Activated CD8-positive, alpha-beta memory T cell treated with anti-CD3 and anti-CD28 coated beads for 36 hours (primary cell): Measurements from ENCODE around the gene IKZF3. TPM values are rescaled to one million over a fixed set of nuclear protein-coding genes. Genes with fewer than 3 reads are reported as not detected.

Experiments
- CTCF ChIA-PET: fragments of 350-600 bp; sonication (Branson Sonifier 250); formaldehyde crosslinking; loops from one replicate; lab custom pipeline; 2021; ENCODE audit warnings: antibody characterized with exemption; lab: Charles Lee
- POLR2A ChIA-PET: fragments of 350-600 bp; sonication (Branson Sonifier 250); formaldehyde crosslinking; loops from one replicate; lab custom pipeline; 2021; ENCODE audit warnings: antibody characterized with exemption; lab: Charles Lee
- total RNA-seq, 2 experiments: library from RNA; stranded (reverse); gene quantifications; one replicate each; pipeline ENCODE4 v1.2.3, GENCODE V29; 2021

IKZF3 gene
- total RNA-seq, 2 experiments from 2014 or later, result 92.3 to 93.0 TPM

DNA sequence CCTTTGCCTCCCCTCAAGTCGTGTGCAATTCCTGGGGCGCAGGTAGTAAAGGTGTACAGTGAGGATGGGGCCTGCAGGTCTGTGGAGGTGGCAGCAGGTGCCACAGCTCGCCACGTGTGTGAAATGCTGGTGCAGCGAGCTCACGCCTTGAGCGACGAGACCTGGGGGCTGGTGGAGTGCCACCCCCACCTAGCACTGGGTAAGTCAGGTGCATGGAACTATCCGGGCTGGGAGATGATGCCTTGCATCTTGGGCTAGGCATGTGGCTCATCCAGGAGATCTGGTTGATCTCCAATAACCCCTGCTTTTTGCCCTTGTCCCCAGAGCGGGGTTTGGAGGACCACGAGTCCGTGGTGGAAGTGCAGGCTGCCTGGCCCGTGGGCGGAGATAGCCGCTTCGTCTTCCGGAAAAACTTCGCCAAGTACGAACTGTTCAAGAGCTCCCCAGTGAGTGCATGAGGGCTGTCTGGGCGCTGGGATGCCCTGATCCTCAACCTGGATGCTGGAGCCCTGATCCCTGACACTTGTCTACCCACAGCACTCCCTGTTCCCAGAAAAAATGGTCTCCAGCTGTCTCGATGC lies 121.2 kb downstream of the IKZF3 start:
- ChIA-PET POLR2A (no interaction called here), CTCF (no interaction called here)

DNA sequence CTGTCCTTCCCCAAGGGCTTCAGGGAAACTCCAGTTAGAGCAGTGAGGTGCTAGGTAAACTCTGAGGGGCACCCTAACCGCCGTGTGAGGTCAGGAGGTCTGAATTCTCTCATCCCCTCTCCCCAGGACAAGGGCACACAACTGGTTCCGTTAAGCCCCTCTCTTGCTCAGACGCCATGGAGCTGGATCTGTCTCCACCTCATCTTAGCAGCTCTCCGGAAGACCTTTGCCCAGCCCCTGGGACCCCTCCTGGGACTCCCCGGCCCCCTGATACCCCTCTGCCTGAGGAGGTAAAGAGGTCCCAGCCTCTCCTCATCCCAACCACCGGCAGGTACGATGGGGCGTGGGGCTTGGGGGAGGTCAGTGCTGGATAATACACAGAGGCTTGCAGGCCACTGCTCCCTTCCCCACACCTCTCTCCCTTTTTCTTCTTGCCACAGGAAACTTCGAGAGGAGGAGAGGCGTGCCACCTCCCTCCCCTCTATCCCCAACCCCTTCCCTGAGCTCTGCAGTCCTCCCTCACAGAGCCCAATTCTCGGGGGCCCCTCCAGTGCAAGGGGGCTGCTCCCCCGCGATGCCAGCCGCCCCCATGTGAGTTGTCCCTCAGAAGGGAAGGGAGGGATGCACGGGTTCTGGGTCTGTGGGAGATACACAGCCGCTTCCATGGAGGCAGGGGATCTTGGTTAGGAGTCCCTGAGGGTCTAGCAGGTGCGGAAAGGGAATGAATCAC lies 121.8 kb downstream of the IKZF3 start:
- POLR2A ChIA-PET, result no interaction called here
- CTCF ChIA-PET, result no interaction called here

DNA sequence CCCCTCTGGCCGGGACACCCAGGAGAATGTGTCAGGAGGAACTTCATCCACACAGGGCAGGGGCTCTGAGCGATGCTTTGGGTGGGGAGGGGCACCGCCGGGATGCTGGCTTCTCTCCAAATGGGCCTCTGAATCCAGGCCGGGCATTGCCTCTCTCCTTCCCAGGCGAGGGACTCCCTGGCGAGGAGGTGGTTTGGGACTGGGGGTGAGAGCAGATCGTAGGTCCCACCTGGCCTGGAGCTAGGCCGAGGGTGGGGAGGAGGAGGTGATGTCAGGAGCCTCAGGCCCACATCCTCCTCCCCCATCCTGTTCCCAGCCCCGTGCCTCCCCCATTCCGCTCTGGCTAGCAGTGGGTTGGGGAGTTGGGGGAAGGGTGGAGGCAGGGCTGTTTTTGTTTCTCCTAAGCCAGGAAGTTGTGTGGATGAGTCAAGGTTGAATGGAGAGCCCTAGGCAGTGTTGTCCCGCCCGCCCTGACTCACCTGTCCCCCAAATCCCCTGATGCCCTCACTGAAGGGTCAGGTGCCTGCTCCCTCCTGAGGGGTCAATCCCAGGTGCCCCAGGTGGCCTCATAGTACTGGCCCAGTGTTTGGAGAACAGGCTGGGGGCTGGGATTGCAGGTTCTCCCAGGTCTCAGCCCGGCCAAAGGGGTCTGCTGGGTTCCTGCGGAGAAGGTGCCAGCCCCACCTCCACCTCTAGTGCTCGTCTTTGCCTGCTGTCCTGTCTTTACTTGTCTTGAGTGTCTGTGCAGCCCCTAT lies 123.6 kb downstream of the IKZF3 start:
- ChIA-PET POLR2A (no interaction called here), CTCF (no interaction called here)

DNA sequence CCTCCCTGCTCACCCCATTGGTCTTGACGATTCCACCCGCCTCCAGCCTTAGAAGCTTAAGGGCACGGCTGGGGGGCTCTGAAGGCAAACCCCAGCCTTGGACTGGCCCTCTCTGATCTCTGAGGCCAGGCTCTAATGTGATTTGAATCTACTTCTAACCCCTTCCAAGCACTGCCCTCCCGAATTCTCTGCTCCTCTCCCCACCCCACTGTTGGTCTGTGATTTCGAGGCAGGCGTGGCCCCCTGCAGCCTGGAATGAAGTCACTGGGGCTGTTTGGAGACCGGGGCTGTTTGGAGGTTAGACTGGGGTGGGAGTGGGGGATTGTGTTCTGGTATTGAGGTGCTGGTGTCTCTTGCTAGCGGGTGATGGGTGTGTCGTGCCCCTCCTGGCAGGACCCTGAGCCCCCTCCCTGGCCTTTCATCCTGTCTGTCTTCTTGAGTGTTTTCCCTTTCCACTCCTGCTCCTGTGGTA lies 124.2 kb downstream of the IKZF3 start:
- ChIA-PET CTCF (interaction anchor here (1.5 kb wide), 1 partner anchor 9 kb away, joined by 3 read pairs; the partner anchor contains the start of gene MIEN1), POLR2A (no interaction called here)

DNA sequence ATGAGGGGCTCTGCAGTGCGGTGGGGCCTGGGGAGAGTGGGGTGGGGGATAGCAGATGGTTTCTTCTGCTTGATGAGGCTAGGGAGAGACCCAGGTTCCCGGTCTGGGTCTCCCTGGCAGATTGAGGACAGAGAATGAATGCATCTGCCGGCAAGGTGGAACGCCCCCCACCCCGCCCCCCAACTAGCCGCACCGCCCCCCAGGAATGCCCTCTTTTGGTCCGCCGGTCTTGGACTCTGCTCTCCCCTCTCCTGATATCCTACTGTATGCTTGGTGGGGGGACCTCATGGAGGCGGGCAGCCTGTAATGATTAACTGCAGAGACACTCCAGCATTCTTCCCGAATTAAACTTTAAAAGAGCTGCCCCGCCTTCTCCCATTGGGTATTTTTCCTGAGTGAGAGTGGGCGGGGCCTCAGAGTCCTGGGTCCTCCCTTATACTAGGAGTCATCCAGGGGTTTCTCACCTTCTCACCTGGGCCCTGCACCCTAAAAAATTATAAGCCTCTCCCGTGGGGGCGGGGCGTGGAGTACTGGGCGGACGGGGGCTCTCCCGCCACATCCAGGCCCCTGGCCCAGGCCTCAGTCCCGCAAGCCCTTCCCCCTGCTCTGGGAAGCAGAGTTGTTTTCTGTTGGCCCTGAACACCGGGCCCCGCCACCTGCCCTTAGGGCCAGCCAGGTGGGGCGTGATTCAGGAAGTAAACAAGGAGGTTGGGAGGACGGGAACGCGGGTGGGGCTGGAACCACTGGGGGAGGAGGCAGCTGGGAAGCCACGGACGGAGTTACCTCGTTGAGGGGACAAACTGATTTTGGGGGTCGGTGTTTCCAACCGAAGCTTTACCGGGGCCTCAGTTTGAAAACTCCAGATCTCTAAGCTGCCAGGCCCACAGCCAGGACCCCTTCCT lies 124.9 kb downstream of the IKZF3 start:
- ChIA-PET CTCF (interaction anchor here (0.6 to 1.5 kb wide), 2 partner anchors 9 to 223 kb away, joined by 3 read pairs; partner anchors contain the start of gene MIEN1), POLR2A (no interaction called here)

DNA sequence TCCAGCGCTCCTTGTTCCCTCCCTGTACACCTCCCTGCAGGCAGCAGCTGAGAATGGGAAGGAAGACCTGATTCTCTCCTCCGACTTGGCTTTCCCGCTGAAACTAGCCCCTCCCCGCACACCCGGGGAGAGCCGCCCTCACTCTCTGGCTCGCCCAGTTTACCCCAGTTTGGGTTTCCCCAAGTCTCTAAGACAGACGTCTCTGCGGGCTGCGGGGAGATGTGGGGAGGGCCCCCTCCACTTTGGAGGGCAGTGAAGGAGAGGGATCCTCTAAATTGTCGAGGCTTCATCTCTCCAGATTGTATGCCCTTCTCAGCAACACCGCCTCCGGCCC lies 125.6 kb downstream of the IKZF3 start:
- CTCF ChIA-PET, result interaction anchor here (0.6 to 1.5 kb wide), 2 partner anchors 8 to 224 kb away, joined by 3 read pairs; partner anchors contain the start of gene MIEN1
- POLR2A ChIA-PET, result no interaction called here

DNA sequence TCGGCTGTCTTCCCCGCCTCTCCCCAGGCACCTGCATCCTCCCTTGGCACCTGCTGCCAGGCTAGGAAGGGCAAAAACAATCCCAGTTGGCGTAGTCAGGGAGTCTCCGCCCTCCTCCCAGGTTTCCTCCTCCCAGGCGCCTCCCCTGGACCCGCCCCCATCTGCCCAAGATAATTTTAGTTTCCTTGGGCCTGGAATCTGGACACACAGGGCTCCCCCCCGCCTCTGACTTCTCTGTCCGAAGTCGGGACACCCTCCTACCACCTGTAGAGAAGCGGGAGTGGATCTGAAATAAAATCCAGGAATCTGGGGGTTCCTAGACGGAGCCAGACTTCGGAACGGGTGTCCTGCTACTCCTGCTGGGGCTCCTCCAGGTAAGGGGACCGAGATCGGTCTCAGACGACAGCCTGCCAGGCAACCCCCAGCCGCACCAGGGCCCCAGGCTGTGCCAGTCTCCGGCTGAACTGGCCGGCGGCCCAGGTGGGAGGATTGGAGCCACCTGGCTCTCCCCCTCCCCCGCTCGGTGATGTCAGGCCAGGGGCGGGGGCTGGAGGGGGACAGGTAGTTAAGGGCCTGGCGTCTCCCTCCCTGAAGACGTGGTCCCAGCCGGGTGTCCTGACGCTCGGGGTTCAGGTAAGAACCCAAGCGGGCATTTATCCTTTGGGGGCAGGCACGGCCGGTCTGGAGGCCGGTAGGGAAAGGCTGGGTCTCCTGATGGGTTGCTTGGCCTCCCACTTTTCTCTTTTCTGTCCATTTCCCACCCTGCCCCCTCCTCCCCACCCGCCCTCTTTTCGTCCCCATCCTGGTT lies 126.1 kb downstream of the IKZF3 start, which contains the start of gene GRB7:
TSS of gene GRB7 (plus strand) at position 179 of the 808 bp plus-strand sequence. CDS start 4,364 bp downstream, outside the sequence.
- CTCF ChIA-PET, result interaction anchor here (0.6 kb wide), 1 partner anchor 224 kb away, joined by 3 read pairs; no protein-coding TSS in a partner anchor
- POLR2A ChIA-PET, result no interaction called here

DNA sequence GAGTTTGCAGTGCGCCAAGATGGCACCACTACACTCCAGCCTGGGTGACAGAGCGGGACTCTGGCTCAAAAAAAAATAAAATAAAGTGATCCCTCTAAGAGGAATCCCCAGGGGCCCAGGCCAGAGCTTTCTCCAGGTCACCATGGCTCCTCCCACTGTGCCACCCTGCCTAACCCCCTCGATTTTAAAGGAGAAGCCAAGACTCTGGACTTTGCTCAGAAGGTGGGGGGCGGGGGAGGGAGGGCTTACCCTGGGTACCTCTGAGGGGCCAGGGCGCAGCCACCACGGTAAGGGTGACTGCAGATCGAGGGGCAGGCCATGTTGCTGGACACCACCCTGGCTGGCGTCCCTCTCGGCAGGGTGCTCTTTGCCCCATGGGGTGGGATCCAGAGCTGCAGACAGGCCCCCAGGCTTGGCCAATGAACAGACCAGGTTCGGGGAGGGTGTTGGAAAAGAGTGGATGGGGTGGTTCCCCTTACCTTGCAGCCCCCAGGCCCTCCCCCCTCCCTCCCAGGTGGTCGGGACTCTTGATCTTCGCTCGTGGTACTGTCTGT lies 126.8 kb downstream of the IKZF3 start:
- CTCF ChIA-PET, result interaction anchor here (0.6 kb wide), 1 partner anchor 223 kb away, joined by 3 read pairs; no protein-coding TSS in a partner anchor
- POLR2A ChIA-PET, result no interaction called here

DNA sequence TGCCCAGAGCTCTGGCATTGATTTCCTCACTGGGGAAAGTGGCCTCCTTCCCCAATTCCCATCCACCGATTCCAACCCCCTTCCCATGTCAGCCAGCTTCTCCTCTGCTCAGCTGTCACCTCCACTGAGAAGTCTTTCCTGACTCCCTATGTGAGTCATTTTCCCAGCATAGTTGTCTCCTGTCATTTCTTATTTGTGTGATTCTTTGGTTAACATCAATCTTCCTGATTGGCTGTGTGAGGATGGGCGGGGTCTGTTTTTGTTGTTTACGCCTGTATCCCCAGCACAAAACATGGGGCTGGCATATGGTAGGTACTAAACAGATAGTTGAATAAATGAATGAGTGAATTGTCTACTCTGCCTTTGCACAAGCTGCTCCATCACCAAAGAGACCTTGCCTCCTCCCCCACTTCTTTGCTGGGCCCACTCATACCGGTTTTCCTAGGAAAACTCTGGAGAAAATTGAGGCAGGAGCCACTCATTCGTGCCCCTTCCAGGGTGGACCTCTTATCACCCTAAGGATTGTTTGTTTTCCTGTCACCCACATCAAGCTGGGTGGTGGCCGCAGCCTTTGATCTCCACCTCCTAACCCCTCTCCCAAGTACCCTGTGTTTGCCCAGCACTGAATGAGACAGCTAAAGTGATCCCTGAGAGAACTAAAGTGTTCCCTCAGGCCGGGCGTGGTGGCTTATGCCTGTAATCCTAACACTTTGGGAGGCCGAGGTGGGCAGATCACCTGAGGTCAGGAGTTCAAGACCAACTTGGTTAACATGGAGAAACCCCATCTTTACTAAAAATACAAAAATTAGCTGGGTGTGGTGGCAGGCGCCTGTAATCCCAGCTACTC lies 127.6 kb downstream of the IKZF3 start:
- POLR2A ChIA-PET, result no interaction called here
- CTCF ChIA-PET, result interaction anchor here (0.6 kb wide), 1 partner anchor 223 kb away, joined by 3 read pairs; no protein-coding TSS in a partner anchor

DNA sequence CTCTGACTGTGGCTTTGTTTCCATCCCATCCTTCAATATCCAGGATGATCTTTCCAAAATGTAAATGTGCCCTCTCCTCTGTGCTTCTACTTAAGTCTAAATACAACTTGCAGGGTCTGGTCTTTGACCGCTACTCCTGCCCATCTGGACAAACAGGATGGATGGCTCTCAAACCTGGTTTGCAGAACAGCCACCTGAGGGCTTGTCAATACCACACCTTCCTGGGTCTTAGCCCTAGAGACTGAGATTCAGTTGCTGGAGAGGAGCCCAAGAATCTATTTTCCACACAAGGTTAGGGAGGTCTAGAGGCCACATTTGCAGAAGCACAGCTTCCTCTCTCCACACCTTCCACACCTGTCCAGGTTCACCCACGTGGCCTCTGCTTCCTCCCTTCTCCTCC lies 128.2 kb downstream of the IKZF3 start:
- ChIA-PET POLR2A (no interaction called here), CTCF (no interaction called here)

DNA sequence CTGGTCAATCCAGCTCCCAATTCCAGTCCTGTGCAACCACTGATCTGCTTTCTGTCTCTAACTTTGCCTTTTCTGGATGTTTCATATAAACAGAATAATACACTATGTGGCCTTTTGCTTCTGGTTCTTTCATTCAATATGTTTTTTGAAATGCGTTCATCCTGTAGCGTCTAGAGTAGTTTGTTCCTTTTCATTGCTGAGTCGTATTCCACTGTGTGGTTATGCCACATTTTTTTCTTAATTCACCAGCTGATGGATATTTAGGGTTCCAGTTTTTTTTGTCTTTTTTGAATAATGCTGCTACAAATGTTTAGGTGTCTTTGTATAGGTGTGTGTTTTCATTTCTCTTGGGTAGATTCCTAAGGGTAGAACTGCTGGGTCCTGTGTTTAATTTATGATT lies 131.5 kb downstream of the IKZF3 start:
- POLR2A ChIA-PET, result no interaction called here
- CTCF ChIA-PET, result interaction anchor here (1.1 kb wide), 1 partner anchor 60 kb away, joined by 3 read pairs; no protein-coding TSS in a partner anchor

DNA sequence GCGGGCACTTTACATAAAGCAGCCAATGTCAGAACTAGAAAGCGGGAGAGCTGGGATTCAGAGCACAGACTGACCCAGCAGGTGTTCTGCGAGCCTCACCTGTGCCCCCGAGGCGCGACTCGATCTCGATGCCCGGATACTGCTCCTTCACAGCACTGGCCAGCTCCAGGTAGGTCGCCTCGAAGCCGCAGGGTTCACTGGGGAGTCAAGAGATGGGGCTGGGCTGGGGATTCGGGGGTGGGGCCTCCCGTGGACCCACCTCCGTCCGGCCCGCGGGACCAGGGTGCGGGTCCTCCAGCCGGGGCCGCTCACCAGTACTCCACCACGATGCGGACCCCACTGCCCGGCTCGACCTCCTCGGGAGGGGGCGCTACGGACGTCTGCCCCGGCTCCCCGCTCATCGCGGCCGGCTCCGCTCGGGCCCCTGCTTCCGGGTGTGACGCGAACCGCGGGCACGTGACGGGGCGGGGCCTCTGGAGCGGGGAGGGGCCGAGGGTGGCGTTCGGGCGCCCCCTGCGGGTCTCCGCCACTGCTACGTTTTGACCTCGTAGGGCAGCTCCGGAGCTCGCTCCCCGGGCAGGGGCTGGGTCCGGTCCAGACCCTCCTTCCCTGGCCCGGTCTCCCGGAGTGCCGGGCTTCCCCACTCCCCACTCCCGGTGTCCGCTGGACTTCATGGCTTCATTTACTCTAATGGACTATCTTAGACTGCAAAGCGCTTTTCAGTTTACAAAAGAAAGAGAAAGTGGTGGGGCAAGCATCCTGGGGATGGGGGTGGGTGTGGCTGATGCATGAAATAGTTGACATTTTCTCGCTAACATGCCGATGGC lies 133.8 kb downstream of the IKZF3 start, which contains the start of gene MIEN1:
TSS of gene MIEN1 (minus strand) at position 438 of the 827 bp plus-strand sequence. CDS start at position 401, 37 bp downstream.
- POLR2A ChIA-PET, result interaction anchor here (0.6 to 2.0 kb wide), 7 partner anchors 25 to 250 kb away, joined by 3 to 7 read pairs (median 3); no protein-coding TSS in a partner anchor
- CTCF ChIA-PET, result interaction anchor here (0.6 to 4.0 kb wide), 24 partner anchors 8 to 250 kb away, joined by 3 to 32 read pairs (median 4); partner anchors contain the start of genes ERBB2 and PSMD3

DNA sequence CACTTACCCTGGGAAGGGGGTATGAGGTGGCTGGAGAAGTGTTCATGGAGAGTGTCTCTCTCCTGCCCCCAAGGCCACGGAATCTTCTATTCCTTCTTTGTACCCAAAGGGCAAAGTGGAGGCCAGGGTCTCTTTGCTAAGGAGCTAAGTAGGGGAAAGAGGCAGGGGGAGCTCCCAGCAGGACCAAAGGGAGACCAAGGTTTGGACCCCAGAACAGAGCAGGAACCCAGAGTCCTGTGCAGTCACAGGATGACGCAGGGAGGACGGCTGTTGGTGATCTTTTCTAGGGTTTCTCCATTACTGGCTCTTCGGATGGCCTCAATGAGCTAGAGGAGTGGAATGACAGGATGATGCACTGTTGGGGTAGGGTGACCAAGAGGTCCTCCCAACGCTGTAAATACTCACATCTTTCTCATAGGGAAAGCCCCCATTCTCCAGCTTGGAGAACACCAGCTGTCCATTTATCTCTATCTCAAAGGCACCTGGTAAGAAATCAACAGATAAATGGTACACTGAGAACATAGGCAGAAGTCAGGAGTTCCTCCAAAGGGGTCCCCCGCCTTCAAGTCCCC lies 134.7 kb downstream of the IKZF3 start:
- CTCF ChIA-PET, result interaction anchor here (0.6 to 4.0 kb wide), 19 partner anchors 10 to 251 kb away, joined by 3 to 32 read pairs (median 4); partner anchors contain the start of genes ERBB2 and PSMD3
- POLR2A ChIA-PET, result interaction anchor here (0.8 to 2.0 kb wide), 6 partner anchors 26 to 251 kb away, joined by 3 to 7 read pairs (median 4); no protein-coding TSS in a partner anchor

DNA sequence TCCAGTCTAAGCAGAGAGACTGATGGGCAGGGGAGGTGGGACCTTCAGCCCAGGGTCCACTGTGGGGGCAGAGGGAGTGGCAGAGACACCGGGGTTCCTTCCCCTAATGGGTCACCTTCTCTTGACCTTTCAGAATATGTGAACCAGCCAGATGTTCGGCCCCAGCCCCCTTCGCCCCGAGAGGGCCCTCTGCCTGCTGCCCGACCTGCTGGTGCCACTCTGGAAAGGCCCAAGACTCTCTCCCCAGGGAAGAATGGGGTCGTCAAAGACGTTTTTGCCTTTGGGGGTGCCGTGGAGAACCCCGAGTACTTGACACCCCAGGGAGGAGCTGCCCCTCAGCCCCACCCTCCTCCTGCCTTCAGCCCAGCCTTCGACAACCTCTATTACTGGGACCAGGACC lies 136.6 kb downstream of the IKZF3 start:
- CTCF ChIA-PET, result interaction anchor here (1.4 kb wide), 1 partner anchor 27 kb away, joined by 3 read pairs; no protein-coding TSS in a partner anchor
- POLR2A ChIA-PET, result no interaction called here

DNA sequence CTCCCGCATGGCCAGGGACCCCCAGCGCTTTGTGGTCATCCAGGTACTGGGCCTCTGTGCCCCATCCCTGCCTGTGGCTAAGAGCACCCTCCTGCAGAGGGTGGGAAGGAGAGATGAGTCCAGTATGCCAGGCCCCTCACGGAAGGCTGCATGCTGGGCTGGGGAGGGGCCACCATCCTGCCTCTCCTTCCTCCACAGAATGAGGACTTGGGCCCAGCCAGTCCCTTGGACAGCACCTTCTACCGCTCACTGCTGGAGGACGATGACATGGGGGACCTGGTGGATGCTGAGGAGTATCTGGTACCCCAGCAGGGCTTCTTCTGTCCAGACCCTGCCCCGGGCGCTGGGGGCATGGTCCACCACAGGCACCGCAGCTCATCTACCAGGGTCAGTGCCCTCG lies 137.5 kb downstream of the IKZF3 start:
- ChIA-PET POLR2A (no interaction called here), CTCF (no interaction called here)
